Measurements from ENCODE around the gene C1QTNF7. TPM values are rescaled to one million over a fixed set of nuclear protein-coding genes. Genes with fewer than 3 reads are reported as not detected.
A peak's percentile ranks its signal among the peaks of the same experiment; 100 is the strongest.

C1QTNF7 gene
- total RNA-seq, 2 experiments from 2014 or later, result not detected

DNA sequence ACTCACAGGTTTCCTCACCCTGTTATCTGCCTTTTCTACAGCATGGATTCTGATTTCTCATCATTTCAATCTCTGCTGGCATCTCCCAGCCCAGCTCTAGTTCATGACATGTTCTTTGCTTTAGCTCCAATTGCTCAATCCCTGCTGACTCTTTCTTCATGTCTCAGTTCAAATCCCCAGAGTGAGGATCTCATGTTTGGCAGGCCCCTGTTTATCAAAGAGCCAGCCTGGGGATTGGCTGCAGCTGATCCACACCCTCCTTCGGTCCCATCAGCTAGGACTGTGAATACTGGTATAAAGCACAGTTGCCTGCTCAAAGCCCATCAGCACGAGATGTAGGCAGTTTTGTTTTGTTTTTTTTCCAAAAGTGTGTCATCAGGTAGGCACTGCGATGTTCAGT lies 27.5 kb downstream of the C1QTNF7 start:
- POLR2A ChIA-PET, result no interaction called here
- Mint-ChIP-seq H3K27me3 (no peaks in the 10 kb centered on the region), H3K36me3 (no peaks in the 10 kb centered on the region), H3K9me3 (no peaks in the 10 kb centered on the region), H3K4me1 (peaks cover 2% of the 10 kb centered on the region), H3K27ac (no peak overlapping the region), H3K4me3 (no peak overlapping the region)
- DNase-seq (no peak), ATAC-seq (ENCODE audit: low read depth) (no peak)

DNA sequence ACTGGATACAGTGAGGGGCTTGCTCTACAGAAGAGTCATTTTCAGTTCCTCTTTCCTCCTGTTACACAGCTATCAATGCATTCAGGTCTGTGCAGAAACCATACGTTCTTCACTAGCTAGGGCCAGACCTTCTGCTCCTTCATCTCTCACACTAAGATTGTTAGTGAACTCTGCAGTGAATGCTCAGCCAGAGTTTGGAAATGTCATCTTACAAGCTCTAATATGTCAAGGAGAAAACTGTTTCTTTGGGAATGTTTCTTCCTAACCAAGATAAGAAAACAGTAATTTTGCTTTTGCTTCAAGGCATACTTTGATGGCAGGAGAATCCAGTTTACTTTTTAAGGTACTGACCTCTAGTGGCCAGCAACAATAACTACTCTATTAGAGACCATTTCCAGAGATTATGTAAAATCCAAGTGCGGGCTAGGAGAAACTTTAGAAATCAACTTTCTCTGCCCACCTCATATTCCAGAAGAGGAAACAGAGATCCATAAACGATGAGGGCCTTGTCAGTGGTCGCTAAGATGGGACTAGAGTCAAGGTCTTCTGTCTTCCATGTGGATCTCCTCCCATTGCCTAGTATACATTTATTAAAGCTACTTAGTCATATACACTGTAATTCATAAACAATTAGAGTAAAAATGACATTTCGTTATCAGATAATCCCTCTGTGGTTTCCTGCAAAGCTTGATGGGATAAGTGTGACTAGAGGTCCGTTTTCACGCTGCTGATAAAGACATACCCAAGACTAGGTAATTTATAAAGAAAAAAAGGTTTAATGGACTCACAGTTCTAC lies 29.8 kb downstream of the C1QTNF7 start:
- Mint-ChIP-seq H3K27ac (no peak overlapping the region), H3K27me3 (peaks cover 2% of the 10 kb centered on the region), H3K4me1 (peaks cover 2% of the 10 kb centered on the region), H3K36me3 (no peaks in the 10 kb centered on the region), H3K4me3 (no peak overlapping the region), H3K9me3 (no peaks in the 10 kb centered on the region)
- POLR2A ChIA-PET, result no interaction called here
- no peak for ATAC-seq (ENCODE audit: low read depth)
- DNase-seq, result no peak

DNA sequence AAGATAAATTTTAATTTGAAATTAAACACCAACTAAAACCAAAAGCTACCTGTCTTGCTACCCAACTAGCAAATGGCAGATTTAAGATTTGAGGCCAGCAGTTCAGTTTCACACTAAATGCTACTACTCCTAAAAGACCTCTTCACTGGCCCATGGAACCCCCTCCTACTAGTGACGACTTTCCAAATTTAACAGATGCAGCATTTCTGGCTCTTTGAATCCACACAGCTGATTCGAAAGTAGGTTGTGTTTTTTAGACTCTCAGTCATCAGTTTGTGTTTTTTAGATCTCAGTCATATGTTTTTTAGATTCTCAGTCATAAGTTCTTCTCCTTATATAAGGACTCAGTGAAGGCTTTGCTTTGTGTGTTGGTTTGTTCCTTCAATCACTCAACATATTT lies 30.8 kb downstream of the C1QTNF7 start:
- Mint-ChIP-seq H3K4me1 (peaks cover 2% of the 10 kb centered on the region), H3K27me3 (peaks cover 2% of the 10 kb centered on the region), H3K27ac (no peak overlapping the region), H3K4me3 (no peak overlapping the region), H3K36me3 (no peaks in the 10 kb centered on the region), H3K9me3 (no peaks in the 10 kb centered on the region)
- POLR2A ChIA-PET, result no interaction called here
- ATAC-seq (ENCODE audit: low read depth), result no peak
- no peak for DNase-seq

DNA sequence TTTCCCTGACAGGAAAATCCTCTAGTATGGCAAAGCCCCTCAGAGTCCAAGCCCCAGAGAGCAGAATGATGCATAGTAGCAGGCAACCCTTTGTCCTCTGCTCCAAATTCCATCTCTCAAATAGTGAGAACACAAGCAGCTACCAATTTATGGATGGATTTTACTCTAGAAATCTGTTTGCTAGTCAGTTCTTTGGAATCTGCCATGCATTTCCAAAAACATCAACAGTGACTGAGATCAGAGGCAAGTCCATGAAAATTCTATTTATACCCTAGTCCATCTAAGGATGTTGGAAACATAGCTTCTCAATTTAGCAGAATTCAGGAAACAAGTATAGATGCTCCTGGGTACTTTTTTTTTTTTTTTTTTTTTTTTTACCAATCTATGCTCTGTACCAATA lies 31.9 kb downstream of the C1QTNF7 start:
- H3K4me1 Mint-ChIP-seq, result peaks cover 2% of the 10 kb centered on the region
- no peak overlapping the region for H3K27ac Mint-ChIP-seq
- DNase-seq (no peak), ATAC-seq (ENCODE audit: low read depth) (no peak)
- H3K36me3 Mint-ChIP-seq, result no peaks in the 10 kb centered on the region
- POLR2A ChIA-PET, result no interaction called here
- peaks cover 2% of the 10 kb centered on the region for H3K27me3 Mint-ChIP-seq
- no peaks in the 10 kb centered on the region for H3K9me3 Mint-ChIP-seq
- H3K4me3 Mint-ChIP-seq, result no peak overlapping the region

DNA sequence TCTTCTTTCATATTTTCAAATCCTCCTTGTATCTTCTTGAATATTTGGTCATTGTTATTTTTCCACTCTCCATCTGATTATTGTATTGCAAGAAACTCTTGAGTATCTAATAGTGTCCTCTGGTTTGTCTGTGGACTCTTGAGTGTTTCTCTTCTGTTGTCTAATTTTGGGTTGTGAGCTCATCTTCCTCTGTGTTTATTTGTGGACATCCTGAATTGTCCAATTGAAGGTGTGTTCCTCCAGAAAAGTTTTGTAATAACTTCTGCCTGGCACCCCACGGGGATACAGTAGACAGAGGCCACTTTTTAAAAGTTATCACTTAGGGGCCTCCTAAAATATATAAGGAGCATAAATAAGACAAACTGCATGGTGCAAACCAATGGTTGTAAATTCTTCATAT lies 38.8 kb downstream of the C1QTNF7 start:
- no peaks in the 10 kb centered on the region for H3K9me3 Mint-ChIP-seq
- ATAC-seq (ENCODE audit: low read depth) (no peak), DNase-seq (no peak)
- no peaks in the 10 kb centered on the region for H3K27me3 Mint-ChIP-seq
- H3K36me3 Mint-ChIP-seq, result no peaks in the 10 kb centered on the region
- H3K4me1 Mint-ChIP-seq, result peaks cover 5% of the 10 kb centered on the region
- POLR2A ChIA-PET, result no interaction called here
- H3K4me3 Mint-ChIP-seq, result no peak overlapping the region
- no peak overlapping the region for H3K27ac Mint-ChIP-seq

DNA sequence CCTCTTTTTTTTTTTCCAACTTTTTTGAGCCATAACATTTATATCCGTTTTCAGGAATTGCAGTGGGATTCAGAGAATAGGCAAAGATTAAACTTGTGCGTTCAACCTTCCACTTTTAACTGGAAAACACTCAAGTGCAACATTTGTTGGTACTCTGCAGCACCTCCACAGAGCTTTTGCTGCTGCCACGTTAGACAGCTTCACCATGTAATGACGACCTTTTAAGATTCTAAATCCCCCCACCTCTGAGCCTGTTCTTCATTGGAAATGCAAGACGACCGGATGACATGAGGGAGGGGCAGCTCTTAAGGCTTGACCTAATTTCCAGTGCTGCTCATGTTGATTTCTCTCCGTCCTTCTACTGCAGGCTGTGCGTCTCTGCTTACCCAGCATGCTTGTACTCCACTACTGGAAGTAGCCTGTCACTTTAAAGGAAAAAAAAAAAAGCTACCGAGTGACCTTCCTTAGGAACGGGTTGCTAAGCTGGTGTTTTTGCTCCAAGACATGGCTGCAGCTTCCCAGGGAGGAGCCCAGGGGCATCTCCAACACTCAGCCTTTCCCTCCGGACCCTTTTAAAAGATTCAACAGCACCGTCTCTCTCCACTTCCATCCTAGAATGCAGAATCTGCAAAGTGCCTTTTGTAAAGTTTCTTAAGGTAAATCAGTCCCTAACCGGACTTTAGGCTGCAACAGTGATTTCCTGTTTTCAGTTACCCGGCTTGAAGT lies 41.7 kb downstream of the C1QTNF7 start, which contains the start of gene CC2D2A:
TSS of gene CC2D2A (plus strand) at position 481 of the 726 bp plus-strand sequence. CDS start 6,051 bp downstream, outside the sequence.
- no peaks in the 10 kb centered on the region for H3K36me3 Mint-ChIP-seq
- peaks cover 5% of the 10 kb centered on the region for H3K4me1 Mint-ChIP-seq
- no peak for ATAC-seq (ENCODE audit: low read depth)
- no peak within 1 kb of the TSS for H3K27ac Mint-ChIP-seq
- POLR2A ChIA-PET, result no interaction called here
- no peak for DNase-seq
- peak within 1 kb of the TSS; percentile 41 for H3K4me3 Mint-ChIP-seq
- H3K27me3 Mint-ChIP-seq, result no peaks in the 10 kb centered on the region
- H3K9me3 Mint-ChIP-seq, result no peaks in the 10 kb centered on the region

DNA sequence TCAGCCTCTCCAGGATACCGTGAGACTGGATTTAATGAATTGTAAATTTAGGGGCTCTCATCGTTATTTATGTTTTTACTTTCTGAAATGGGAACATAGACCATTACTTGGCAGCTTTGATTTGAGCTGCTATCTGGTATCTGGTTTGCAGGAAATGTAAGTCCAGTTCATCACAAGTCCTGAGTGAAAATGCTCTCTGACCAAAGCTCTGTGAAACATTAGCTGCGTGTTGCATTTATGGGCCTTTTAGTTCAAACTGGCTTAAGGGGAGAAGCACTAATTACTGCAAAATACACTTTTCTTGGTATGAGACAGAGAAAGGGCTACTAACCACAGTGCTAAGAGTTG lies 42.3 kb downstream of the C1QTNF7 start:
- Mint-ChIP-seq H3K9me3 (no peaks in the 10 kb centered on the region), H3K27me3 (no peaks in the 10 kb centered on the region), H3K4me3 (peak overlapping the region; percentile 41), H3K4me1 (peaks cover 5% of the 10 kb centered on the region), H3K27ac (no peak overlapping the region), H3K36me3 (no peaks in the 10 kb centered on the region)
- ATAC-seq (ENCODE audit: low read depth) (no peak), DNase-seq (no peak)
- POLR2A ChIA-PET, result no interaction called here

DNA sequence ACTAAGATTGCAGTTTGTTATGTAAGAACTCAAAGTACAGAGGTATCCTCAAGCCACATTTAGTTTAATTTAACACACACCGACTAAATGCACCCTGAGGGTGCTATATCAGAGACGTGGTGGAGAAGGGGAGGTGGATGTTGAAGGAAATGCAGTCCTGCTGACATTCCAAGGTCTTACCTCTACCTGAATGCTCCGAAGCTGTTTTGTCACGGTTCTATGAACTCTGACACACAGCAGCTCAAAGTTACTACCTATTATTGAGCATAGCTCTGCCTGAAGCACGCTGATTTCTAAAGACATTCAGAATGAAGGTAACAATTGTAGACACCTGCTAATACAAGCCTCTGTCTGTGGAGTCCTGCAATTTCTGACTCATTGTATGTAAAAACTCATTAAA lies 48.6 kb downstream of the C1QTNF7 start:
- Mint-ChIP-seq H3K9me3 (no peaks in the 10 kb centered on the region), H3K27ac (no peak overlapping the region), H3K4me3 (no peak overlapping the region), H3K36me3 (no peaks in the 10 kb centered on the region), H3K4me1 (no peaks in the 10 kb centered on the region), H3K27me3 (no peaks in the 10 kb centered on the region)
- ATAC-seq (ENCODE audit: low read depth) (no peak), DNase-seq (no peak)
- POLR2A ChIA-PET, result no interaction called here

DNA sequence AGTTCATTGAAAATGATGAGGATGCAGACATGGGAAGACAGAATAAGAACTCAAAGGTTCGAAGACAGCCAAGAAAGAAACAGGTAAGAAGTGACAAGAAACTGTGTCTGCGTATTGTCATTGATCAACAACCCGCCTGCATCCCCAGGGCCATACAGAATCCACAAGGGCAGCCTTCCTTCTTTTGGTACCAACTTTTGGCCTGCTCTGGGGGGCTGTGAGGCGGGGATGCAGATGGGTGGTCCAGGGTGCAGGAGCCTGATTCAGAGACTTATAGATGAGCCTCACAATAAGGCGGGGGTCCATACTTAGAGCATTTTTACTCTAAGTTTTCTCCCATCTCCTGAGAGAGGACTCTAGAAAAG lies 50.9 kb downstream of the C1QTNF7 start:
- Mint-ChIP-seq H3K27me3 (no peaks in the 10 kb centered on the region), H3K27ac (no peak overlapping the region), H3K4me3 (no peak overlapping the region), H3K36me3 (no peaks in the 10 kb centered on the region), H3K9me3 (no peaks in the 10 kb centered on the region), H3K4me1 (no peaks in the 10 kb centered on the region)
- ATAC-seq (ENCODE audit: low read depth) (no peak), DNase-seq (no peak)
- POLR2A ChIA-PET, result no interaction called here

DNA sequence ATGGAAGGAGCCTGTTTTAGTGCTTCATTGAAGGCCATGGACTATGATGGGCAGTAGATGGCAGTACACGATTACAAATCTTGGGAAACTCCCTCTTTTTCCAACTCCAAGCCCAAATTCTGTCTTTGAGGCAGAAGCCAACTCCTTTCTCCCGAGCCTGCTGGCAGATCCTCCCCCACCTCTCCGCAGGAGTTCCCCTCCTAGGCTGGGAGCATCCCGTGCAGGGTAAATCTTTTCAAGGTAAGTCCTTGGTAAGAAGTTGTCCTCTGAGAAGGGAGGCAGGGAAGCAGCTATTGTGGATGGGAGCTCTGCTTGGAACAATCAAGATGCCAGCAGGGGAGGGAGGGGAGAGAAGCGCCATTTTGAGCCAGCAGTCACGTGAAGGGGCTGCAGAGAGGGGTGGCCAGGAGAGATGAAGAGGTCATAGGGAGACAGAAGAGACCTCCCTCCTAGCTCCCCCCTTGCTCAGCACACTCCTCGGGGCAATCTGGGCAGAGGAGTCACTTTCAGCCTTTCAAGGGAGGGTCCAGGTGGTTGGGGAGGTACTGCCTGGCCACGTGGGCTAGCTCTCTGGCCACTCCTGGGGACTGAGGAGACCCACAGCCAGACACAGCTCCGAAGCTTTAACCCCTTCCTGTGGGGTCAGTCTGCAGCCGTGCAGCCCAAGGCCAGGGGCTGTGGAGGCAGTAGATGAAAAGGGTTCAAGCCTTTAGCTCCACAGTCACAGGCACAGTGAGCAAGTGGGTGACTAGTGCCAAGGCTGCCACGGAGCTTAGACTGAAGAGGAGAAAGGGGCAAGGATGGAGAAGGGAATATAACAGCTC lies 51.5 kb downstream of the C1QTNF7 start:
- H3K36me3 Mint-ChIP-seq, result no peaks in the 10 kb centered on the region
- DNase-seq, result no peak
- H3K9me3 Mint-ChIP-seq, result no peaks in the 10 kb centered on the region
- no peak overlapping the region for H3K27ac Mint-ChIP-seq
- no peaks in the 10 kb centered on the region for H3K4me1 Mint-ChIP-seq
- POLR2A ChIA-PET, result interaction anchor here (1.1 kb wide), 1 partner anchor 43 kb away, joined by 3 read pairs; no protein-coding TSS in a partner anchor
- no peaks in the 10 kb centered on the region for H3K27me3 Mint-ChIP-seq
- H3K4me3 Mint-ChIP-seq, result no peak overlapping the region
- no peak for ATAC-seq (ENCODE audit: low read depth)

DNA sequence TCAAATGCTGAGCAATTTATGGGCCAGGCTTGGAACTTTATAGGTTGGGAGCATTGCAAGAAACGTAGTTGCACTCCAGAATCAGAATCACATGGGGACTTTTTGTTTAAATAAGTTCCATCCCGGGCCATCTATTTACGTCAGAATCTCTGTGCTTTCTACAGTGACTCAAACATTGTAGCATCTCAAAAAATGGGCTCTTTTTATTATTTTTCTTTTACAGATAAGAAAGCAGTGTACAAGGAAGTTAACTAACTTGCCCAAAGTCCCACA lies 52.0 kb downstream of the C1QTNF7 start:
- no peak for ATAC-seq (ENCODE audit: low read depth)
- Mint-ChIP-seq H3K9me3 (no peaks in the 10 kb centered on the region), H3K27me3 (no peaks in the 10 kb centered on the region), H3K4me1 (no peaks in the 10 kb centered on the region), H3K27ac (no peak overlapping the region), H3K4me3 (no peak overlapping the region), H3K36me3 (no peaks in the 10 kb centered on the region)
- POLR2A ChIA-PET, result interaction anchor here (1.1 kb wide), 1 partner anchor 44 kb away, joined by 3 read pairs; no protein-coding TSS in a partner anchor
- no peak for DNase-seq

DNA sequence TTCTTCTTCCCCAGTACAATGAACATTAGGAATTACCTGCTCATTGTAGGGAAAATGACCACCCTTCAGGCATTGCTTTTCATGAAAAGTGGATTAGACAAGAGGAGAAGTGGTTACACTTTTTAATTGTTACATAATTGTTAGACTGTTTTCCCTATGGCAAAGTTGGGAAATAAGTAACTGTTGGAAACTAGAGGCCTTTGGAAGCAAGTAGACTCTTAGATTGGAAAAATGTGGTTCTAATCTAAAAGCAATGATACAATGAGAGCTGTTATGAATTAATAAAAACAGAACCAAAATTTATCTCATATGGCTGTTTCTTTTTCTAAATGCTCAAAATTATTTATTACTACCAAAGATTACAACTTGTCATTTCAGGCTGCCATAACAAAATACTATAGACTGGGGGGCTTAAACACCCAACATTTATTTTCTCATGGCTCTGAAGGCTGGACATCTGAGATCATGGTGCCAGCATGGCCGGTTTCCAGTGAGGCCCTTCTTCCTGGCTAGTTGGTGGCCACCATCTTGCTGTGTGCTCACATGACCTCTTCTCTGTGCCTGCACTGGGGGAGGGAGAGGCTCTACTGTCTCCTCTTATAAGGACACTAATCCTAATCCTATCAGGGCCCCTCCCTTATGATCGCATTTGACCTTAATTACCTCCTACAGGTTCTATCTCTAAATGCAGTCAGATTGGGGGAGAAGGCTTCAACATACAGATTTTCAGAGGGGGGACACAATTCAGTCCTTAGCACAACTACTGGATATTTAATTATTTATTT lies 54.3 kb downstream of the C1QTNF7 start:
- Mint-ChIP-seq H3K27me3 (peaks cover 9% of the 10 kb centered on the region), H3K27ac (no peak overlapping the region), H3K9me3 (peaks cover 2% of the 10 kb centered on the region), H3K4me3 (no peak overlapping the region), H3K36me3 (no peaks in the 10 kb centered on the region), H3K4me1 (no peaks in the 10 kb centered on the region)
- ATAC-seq (ENCODE audit: low read depth) (no peak), DNase-seq (no peak)
- POLR2A ChIA-PET, result no interaction called here

DNA sequence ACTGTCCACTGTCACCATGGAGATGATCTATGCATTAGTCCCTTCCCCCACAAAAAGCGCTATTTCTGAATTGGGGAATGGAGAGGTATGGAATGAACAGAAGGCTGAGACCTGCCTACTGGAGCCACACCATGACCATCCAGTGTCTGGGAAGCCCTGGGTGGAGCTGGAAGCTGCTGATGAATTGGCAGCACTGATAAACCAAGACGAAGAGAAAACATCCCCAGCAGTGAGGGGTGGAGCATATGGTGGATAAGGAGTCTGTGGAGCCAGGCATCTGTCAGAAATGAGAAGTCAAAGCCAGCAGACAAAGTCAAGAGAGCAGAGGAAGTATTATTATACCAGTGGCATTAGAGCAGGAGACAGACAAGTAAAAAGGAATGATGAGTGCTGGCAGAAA lies 55.0 kb downstream of the C1QTNF7 start:
- POLR2A ChIA-PET, result no interaction called here
- no peaks in the 10 kb centered on the region for H3K4me1 Mint-ChIP-seq
- DNase-seq, result no peak
- H3K27ac Mint-ChIP-seq, result no peak overlapping the region
- ATAC-seq (ENCODE audit: low read depth), result no peak
- H3K9me3 Mint-ChIP-seq, result peaks cover 2% of the 10 kb centered on the region
- peaks cover 14% of the 10 kb centered on the region for H3K27me3 Mint-ChIP-seq
- no peak overlapping the region for H3K4me3 Mint-ChIP-seq
- H3K36me3 Mint-ChIP-seq, result no peaks in the 10 kb centered on the region

Measured in activated naive CD8-positive, alpha-beta T cell treated with anti-CD3 and anti-CD28 coated beads, Interleukin-2, amount 10 ng/mL, durations not matched to agents 7 days and 5 days (primary cell).